ENCODE results near the gene BOD1. TPM values are rescaled to one million over a fixed set of nuclear protein-coding genes. Genes with fewer than 3 reads are reported as not detected.

Gene BOD1
- total RNA-seq, 1 donor from 2014 or later: 81.7 TPM

- no peak for DNase-seq (ENCODE audit: low read depth)
- Histone ChIP-seq H3K36me3 (ENCODE audit: control insufficient read depth, insufficient read depth, low read length) (no peaks in the 10 kb centered on the region), H3K27me3 (ENCODE audit: control insufficient read depth, insufficient read depth, low read length) (no peaks in the 10 kb centered on the region), H3K4me3 (ENCODE audit: low read depth, low read length) (no peak overlapping the region)
- TF ChIP-seq, protein P1, sequence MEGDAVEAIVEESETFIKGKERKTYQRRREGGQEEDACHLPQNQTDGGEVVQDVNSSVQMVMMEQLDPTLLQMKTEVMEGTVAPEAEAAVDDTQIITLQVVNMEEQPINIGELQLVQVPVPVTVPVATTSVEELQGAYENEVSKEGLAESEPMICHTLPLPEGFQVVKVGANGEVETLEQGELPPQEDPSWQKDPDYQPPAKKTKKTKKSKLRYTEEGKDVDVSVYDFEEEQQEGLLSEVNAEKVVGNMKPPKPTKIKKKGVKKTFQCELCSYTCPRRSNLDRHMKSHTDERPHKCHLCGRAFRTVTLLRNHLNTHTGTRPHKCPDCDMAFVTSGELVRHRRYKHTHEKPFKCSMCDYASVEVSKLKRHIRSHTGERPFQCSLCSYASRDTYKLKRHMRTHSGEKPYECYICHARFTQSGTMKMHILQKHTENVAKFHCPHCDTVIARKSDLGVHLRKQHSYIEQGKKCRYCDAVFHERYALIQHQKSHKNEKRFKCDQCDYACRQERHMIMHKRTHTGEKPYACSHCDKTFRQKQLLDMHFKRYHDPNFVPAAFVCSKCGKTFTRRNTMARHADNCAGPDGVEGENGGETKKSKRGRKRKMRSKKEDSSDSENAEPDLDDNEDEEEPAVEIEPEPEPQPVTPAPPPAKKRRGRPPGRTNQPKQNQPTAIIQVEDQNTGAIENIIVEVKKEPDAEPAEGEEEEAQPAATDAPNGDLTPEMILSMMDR (IDR thresholded peaks at IDR 0.05; ENCODE audit: insufficient read depth, low read length, poor library complexity, severe bottlenecking): no peak
Measured at GRCh38 chr5:173624282-173624681, 7.8 kb upstream of the BOD1 start.

- no peaks in the 10 kb centered on the region for H3K27me3 ChIP-seq (ENCODE audit: control insufficient read depth, insufficient read depth, low read length)
- H3K36me3 ChIP-seq (ENCODE audit: control insufficient read depth, insufficient read depth, low read length): no peaks in the 10 kb centered on the region
- H3K4me3 ChIP-seq (ENCODE audit: low read depth, low read length): no peak overlapping the region
- DNase-seq (ENCODE audit: low read depth): no peak
- TF ChIP-seq, protein P1 (IDR thresholded peaks at IDR 0.05; ENCODE audit: insufficient read depth, low read length, poor library complexity, severe bottlenecking): no peak
Measured at GRCh38 chr5:173623789-173624188, 7.3 kb upstream of the BOD1 start.

GRCh38 chr5:173623296-173623771 lies 6.9 kb upstream of the BOD1 start:
- Histone ChIP-seq H3K4me3 (ENCODE audit: low read depth, low read length) (no peak overlapping the region), H3K36me3 (ENCODE audit: control insufficient read depth, insufficient read depth, low read length) (no peaks in the 10 kb centered on the region), H3K27me3 (ENCODE audit: control insufficient read depth, insufficient read depth, low read length) (no peaks in the 10 kb centered on the region)
- DNase-seq (ENCODE audit: low read depth): no peak
- TF ChIP-seq, protein P1 (IDR thresholded peaks at IDR 0.05; ENCODE audit: insufficient read depth, low read length, poor library complexity, severe bottlenecking): no peak

GRCh38 chr5:173622183-173623047 lies 6.0 kb upstream of the BOD1 start:
- TF ChIP-seq, protein P1 (IDR thresholded peaks at IDR 0.05; ENCODE audit: insufficient read depth, low read length, poor library complexity, severe bottlenecking): no peak
- no peaks in the 10 kb centered on the region for H3K27me3 ChIP-seq (ENCODE audit: control insufficient read depth, insufficient read depth, low read length)
- no peak overlapping the region for H3K4me3 ChIP-seq (ENCODE audit: low read depth, low read length)
- no peak for DNase-seq (ENCODE audit: low read depth)
- H3K36me3 ChIP-seq (ENCODE audit: control insufficient read depth, insufficient read depth, low read length): no peaks in the 10 kb centered on the region

DNA sequence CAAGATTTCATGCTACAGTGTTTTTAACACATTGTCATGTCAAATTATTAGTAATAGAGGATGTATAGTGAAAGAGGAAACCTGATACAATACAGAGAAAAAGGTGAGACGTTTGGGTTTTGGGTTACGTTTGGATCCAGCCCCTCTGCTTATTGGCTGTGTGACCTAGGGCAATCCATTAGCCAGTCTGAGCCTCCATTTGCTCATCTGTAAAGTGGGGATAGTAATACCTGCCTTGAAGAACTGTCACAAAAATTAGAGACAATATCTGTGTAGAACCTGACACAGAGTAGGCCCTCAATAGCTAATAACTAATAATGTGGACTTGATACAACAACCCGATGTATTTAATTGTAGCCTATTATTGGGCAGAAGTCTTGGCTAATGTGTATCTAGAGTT lies 4.3 kb upstream of the BOD1 start:
- TF ChIP-seq, protein P1 (IDR thresholded peaks at IDR 0.05; ENCODE audit: insufficient read depth, low read length, poor library complexity, severe bottlenecking): no peak
- Histone ChIP-seq H3K27me3 (ENCODE audit: control insufficient read depth, insufficient read depth, low read length) (no peaks in the 10 kb centered on the region), H3K36me3 (ENCODE audit: control insufficient read depth, insufficient read depth, low read length) (no peaks in the 10 kb centered on the region), H3K4me3 (ENCODE audit: low read depth, low read length) (no peak overlapping the region)
- DNase-seq (ENCODE audit: low read depth): no peak

Measured in kidney epithelial cell (primary cell).